Cardiac ventricle fibroblast (primary cell): ENCODE measurements around the gene TCF12. TPM values are rescaled to one million over a fixed set of nuclear protein-coding genes. Genes with fewer than 3 reads are reported as not detected.

Experiments
- total RNA-seq: library from RNA; depleted of rRNA; stranded (reverse); fragments of >200 nt; gene quantifications from 2 replicates; pipeline ENCODE4 v1.2.3, GENCODE V29; 2015

TCF12 gene
- total RNA-seq: 63.4 and 69.7 TPM in 2 replicates

GRCh38 chr15:56918046-56918938, at the start of gene TCF12:
Gene TCF12 (plus strand): TSS chr15:56918644. CDS start chr15:56919914, 1,270 bp downstream.

Other genes with a start within 250 kb of the TCF12 start
- gene ZNF280D, start 185.1 kb upstream of the TCF12 start, total RNA-seq: 18.5 and 19.3 TPM in 2 replicates